IPS DF 4.7 (cell line): ENCODE results near the gene SPATA31A7.
"Not testable (repeated sequence)": the region's sequence is repeated elsewhere in the genome, so short reads cannot be mapped to it uniquely, and the experiment has no call there.

Experiments
- DNase-seq: peaks from one replicate; pipeline ENCODE4 v3.0.0-alpha.2; 2013; ENCODE audit warnings: low spot score; ENCODE audit errors: extremely low read depth

The SPATA31A7 gene

GRCh38 chr9:61189736-61190135 lies at the start of gene SPATA31A7:
Gene SPATA31A7 (plus strand): TSS chr9:61190036. CDS start chr9:61190065, 29 bp downstream.
- not testable (repeated sequence) for DNase-seq

DNA sequence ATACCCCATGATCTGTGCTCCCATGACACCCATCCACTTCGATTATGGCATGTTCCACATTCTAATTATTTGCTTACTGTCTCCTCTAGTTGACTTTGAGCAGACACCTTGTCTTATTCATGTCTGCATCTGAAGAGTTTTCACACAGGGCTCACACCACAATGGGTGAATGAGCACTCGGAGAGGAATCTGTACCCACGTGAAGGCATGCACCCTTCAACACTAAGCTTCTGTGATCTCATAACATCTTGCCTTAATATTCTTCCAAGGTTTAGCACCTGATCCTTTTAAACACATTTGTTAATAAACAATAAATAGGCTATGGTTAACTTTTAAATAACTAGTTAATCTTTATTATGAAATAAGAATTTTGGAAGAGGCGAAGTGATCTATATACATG lies 36.6 kb downstream of the SPATA31A7 start:
- not testable (repeated sequence) for DNase-seq
